Esophagus squamous epithelium (tissue), 5 donors: ENCODE results near the gene FGD3. TPM values are rescaled to one million over a fixed set of nuclear protein-coding genes. Genes with fewer than 3 reads are reported as not detected.
A peak's percentile ranks its signal among the peaks of the same experiment; 100 is the strongest.

Experiments used
- DNase-seq: peaks from one replicate; lab custom pipeline; 2025; lab: John Stamatoyannopoulos, UW
- H3K27ac ChIP-seq, 4 donors: fragments of 200-600 bp; sonication (generic); one replicate each; pipeline ENCODE4 v1.5.1; 2016 to 2019; ENCODE audit warnings: mild to moderate bottlenecking in 1 of 4
- H3K27me3 ChIP-seq, 4 donors: fragments of 200-600 bp; sonication (generic); 1 replicate in 3 of 4; 2 replicates in 1 of 4; pipeline versions ENCODE4 v1.5.1 to v1.6.0; 2017 to 2021; ENCODE audit warnings: antibody characterized with exemption in 1 of 4
- H3K36me3 ChIP-seq, 3 donors: fragments of 200-600 bp; sonication (generic); one replicate each; pipeline ENCODE4 v1.5.1; 2016 to 2019
- H3K4me1 ChIP-seq, 3 donors: fragments of 200-600 bp; sonication (generic); one replicate each; pipeline ENCODE4 v1.5.1; 2017 to 2019
- H3K4me3 ChIP-seq, 4 donors: fragments of 200-600 bp; sonication (generic); 1 replicate in 3 of 4; 2 replicates in 1 of 4; pipeline ENCODE4 v1.5.1; 2016 to 2019; ENCODE audit warnings: mild to moderate bottlenecking in 2 of 4, moderate library complexity in 1 of 4
- H3K9me3 ChIP-seq, 3 donors: fragments of 200-600 bp; sonication (generic); one replicate each; pipeline ENCODE4 v1.5.1; 2016 to 2019
- CTCF ChIP-seq, 6 experiments: fragments of 450-650 bp in 4 of 6; fragments of 200-600 bp in 2 of 6; sonication (generic) in 2 of 6; IDR thresholded peaks; one replicate each; pipeline ENCODE4 v1.5.1; 2016 to 2019; ENCODE audit warnings: antibody characterized with exemption in 6 of 6, mild to moderate bottlenecking in 4 of 6, moderate library complexity in 4 of 6
- POLR2A ChIP-seq, 4 donors: fragments of 450-650 bp; IDR thresholded peaks; one replicate each; pipeline ENCODE4 v1.6.1; 2017; ENCODE audit warnings: antibody characterized with exemption in 4 of 4, mild to moderate bottlenecking in 4 of 4, moderate library complexity in 3 of 4
- WGBS, 2 donors: methylation state at CpG; one replicate each; pipeline ENCODE4 v1.1.5; 2018; 5-methylcytosine and 5-hydroxymethylcytosine counted together
- intact Hi-C: fragments of 100-400 bp; cut with DNase I; formaldehyde crosslinking; loops from one replicate; pipeline ENCODE4 v1.15.0; 2022
- total RNA-seq, 4 donors: library from RNA; depleted of rRNA; stranded (reverse); fragments of >200 nt; gene quantifications; one replicate each; pipeline ENCODE4 v1.1.0, GENCODE V29; 2016
- donor health status: DM: yes; HTN: yes; CAD: no.

FGD3 gene
- total RNA-seq, 4 donors from 2014 or later: 2.4 to 6.5 (median 4.9) TPM

- DNase-seq: no peak
- Histone ChIP-seq H3K27me3 (no peaks in the 10 kb centered on the region), H3K9me3 (peaks cover 0 to 14% (median 0%) of the 10 kb centered on the region in 3 donors), H3K4me1 (no peaks in the 10 kb centered on the region), H3K36me3 (no peaks in the 10 kb centered on the region), H3K4me3 (no peak overlapping the region), H3K27ac (no peak overlapping the region)
- intact Hi-C loops: no loop called here
- TF ChIP-seq CTCF (IDR thresholded peaks at IDR 0.05): no peak
- no peak for TF ChIP-seq POLR2A (IDR thresholded peaks at IDR 0.05)
- WGBS, 2 donors: 93 to 95% methylated on average over 7 of the region's 7 CpGs
Measured at GRCh38 chr9:92962846-92963245, 15.5 kb downstream of the FGD3 start.

GRCh38 chr9:92963831-92964606 lies 16.7 kb downstream of the FGD3 start:
- intact Hi-C loops: no loop called here

GRCh38 chr9:92964607-92965060 lies 17.3 kb downstream of the FGD3 start:
- Histone ChIP-seq H3K4me1 (peaks cover 0 to 2% (median 0%) of the 10 kb centered on the region in 3 donors), H3K4me3 (peak overlapping the region; percentile 21 to 60 (median 40)), H3K27me3 (peaks cover 0 to 5% (median 0%) of the 10 kb centered on the region in 4 donors), H3K36me3 (no peaks in the 10 kb centered on the region), H3K27ac (peak overlapping the region; percentile 57 to 85 (median 76)), H3K9me3 (peaks cover 0 to 14% (median 0%) of the 10 kb centered on the region in 3 donors)
- TF ChIP-seq CTCF (IDR thresholded peaks at IDR 0.05) (no peak), POLR2A (IDR thresholded peaks at IDR 0.05) (no peak)
- no peak for DNase-seq
- WGBS, 2 donors: 54 to 60% methylated on average over 1 to 7 of the region's 17 CpGs
- intact Hi-C loops: no loop called here

More at GRCh38 chr9:92963831-92964606, 16.7 kb downstream of the FGD3 start:
- Histone ChIP-seq H3K27ac (peak overlapping the region; percentile 57 to 85 (median 76)), H3K4me3 (peak overlapping the region in 3 of 4 donors; percentile 34 to 60 (median 47)), H3K27me3 (peaks cover 0 to 5% (median 0%) of the 10 kb centered on the region in 4 donors), H3K36me3 (no peaks in the 10 kb centered on the region), H3K9me3 (peaks cover 0 to 14% (median 0%) of the 10 kb centered on the region in 3 donors), H3K4me1 (no peaks in the 10 kb centered on the region)
- peak; percentile 24 for DNase-seq
- TF ChIP-seq CTCF (IDR thresholded peaks at IDR 0.05) (no peak), POLR2A (IDR thresholded peaks at IDR 0.05) (peak in 1 of 4 donors; percentile 58)
- WGBS, 2 donors: 61 to 72% methylated on average over 15 of the region's 16 CpGs

GRCh38 chr9:92965061-92965758 lies 17.9 kb downstream of the FGD3 start:
- peaks cover 0 to 5% (median 0%) of the 10 kb centered on the region in 4 donors for H3K27me3 ChIP-seq
- DNase-seq: peak; percentile 18
- peak overlapping the region; percentile 57 to 85 (median 76) for H3K27ac ChIP-seq
- H3K9me3 ChIP-seq: peaks cover 0 to 14% (median 0%) of the 10 kb centered on the region in 3 donors
- peaks cover 3 to 8% (median 4%) of the 10 kb centered on the region in 3 donors for H3K4me1 ChIP-seq
- intact Hi-C loops: no loop called here
- TF ChIP-seq POLR2A (IDR thresholded peaks at IDR 0.05) (no peak), CTCF (IDR thresholded peaks at IDR 0.05) (no peak)
- peak overlapping the region; percentile 21 to 60 (median 40) for H3K4me3 ChIP-seq
- 63% methylated on average over 5 of the region's 19 CpGs; no CpG with 5 or more reads in 1 of the 2 donors for WGBS, 2 donors
- no peaks in the 10 kb centered on the region for H3K36me3 ChIP-seq
